NCI-H2196 (cell line): ENCODE results near the gene GLT6D1.

Source experiments
- DNase-seq: peaks from one replicate; lab custom pipeline; 2025; ENCODE audit not compliant: unreplicated experiment; lab: John Stamatoyannopoulos, UW

Gene GLT6D1

GRCh38 chr9:135609366-135609955 lies 29.9 kb downstream of the GLT6D1 start:
- DNase-seq = no peak

- DNase-seq = no peak
These were observed 30.4 kb downstream of the GLT6D1 start for GRCh38 chr9:135608999-135609317.

GRCh38 chr9:135608294-135608998 lies 30.9 kb downstream of the GLT6D1 start:
- no peak for DNase-seq

GRCh38 chr9:135607401-135608293 lies 31.7 kb downstream of the GLT6D1 start:
- DNase-seq = no peak

GRCh38 chr9:135606885-135607259 lies 32.5 kb downstream of the GLT6D1 start:
- DNase-seq = no peak

GRCh38 chr9:135605238-135605781 lies 34.0 kb downstream of the GLT6D1 start:
- peak; percentile 11 for DNase-seq

- DNase-seq = no peak
These were observed 34.7 kb downstream of the GLT6D1 start for GRCh38 chr9:135604437-135605237.

- peak; percentile 51 for DNase-seq
These were observed 36.4 kb downstream of the GLT6D1 start for GRCh38 chr9:135602789-135603481.

GRCh38 chr9:135601988-135602387 lies 37.4 kb downstream of the GLT6D1 start:
- no peak for DNase-seq

- DNase-seq = no peak
These were observed 39.0 kb downstream of the GLT6D1 start for GRCh38 chr9:135600296-135600817.

- no peak for DNase-seq
These were observed 43.1 kb downstream of the GLT6D1 start for GRCh38 chr9:135596211-135596610.

GRCh38 chr9:135592625-135593024 lies 46.7 kb downstream of the GLT6D1 start:
- no peak for DNase-seq

GRCh38 chr9:135592331-135592590 lies 47.1 kb downstream of the GLT6D1 start:
- no peak for DNase-seq

- no peak for DNase-seq
These were observed 47.6 kb downstream of the GLT6D1 start for GRCh38 chr9:135591506-135592330.

GRCh38 chr9:135590486-135591079 lies 48.8 kb downstream of the GLT6D1 start:
- DNase-seq = no peak

- no peak for DNase-seq
These were observed 49.5 kb downstream of the GLT6D1 start for GRCh38 chr9:135589596-135590485.

- DNase-seq = no peak
These were observed 50.3 kb downstream of the GLT6D1 start for GRCh38 chr9:135588886-135589595.

- DNase-seq = no peak
These were observed 51.0 kb downstream of the GLT6D1 start for GRCh38 chr9:135588371-135588770.
